Lung (tissue), 12 donors: ENCODE measurements around the gene FARSA. TPM values are rescaled to one million over a fixed set of nuclear protein-coding genes. Genes with fewer than 3 reads are reported as not detected.
A peak's percentile ranks its signal among the peaks of the same experiment; 100 is the strongest.
"Not testable (repeated sequence)": the region's sequence is repeated elsewhere in the genome, so short reads cannot be mapped to it uniquely, and the experiment has no call there.

Source experiments
- ATAC-seq: fragments of 200-7000 bp; cut with Tn5 transposase; one replicate; pipeline ENCODE4 v1.9.1; 2020; ENCODE audit warnings: moderate number of reproducible peaks; ENCODE audit not compliant: insufficient read depth, low FRiP score
- DNase-seq, 3 donors: peaks; one replicate each; pipeline ENCODE4 v3.0.0-alpha.2; 2013 to 2017
- H3K27ac ChIP-seq, 2 donors: one replicate each; pipeline ENCODE4 v1.5.1; 2013; ENCODE audit warnings: mild to moderate bottlenecking in 2 of 2, moderate library complexity in 2 of 2, control low read depth in 1 of 2, inconsistent platforms in 1 of 2, low read depth in 1 of 2, low read length in 1 of 2
- H3K27me3 ChIP-seq, 3 donors: one replicate each; pipeline ENCODE4 v1.5.1; 2013; ENCODE audit warnings: low read length in 2 of 3; ENCODE audit not compliant: control insufficient read depth in 3 of 3, insufficient read depth in 3 of 3
- H3K36me3 ChIP-seq, 4 donors: one replicate each; pipeline ENCODE4 v1.5.1; 2013; ENCODE audit warnings: low read length in 4 of 4, mild to moderate bottlenecking in 1 of 4, moderate library complexity in 1 of 4; ENCODE audit not compliant: control insufficient read depth in 4 of 4, insufficient read depth in 4 of 4
- H3K4me1 ChIP-seq, 5 donors: one replicate each; pipeline ENCODE4 v1.5.1; 2013; ENCODE audit warnings: low read length in 5 of 5, mild to moderate bottlenecking in 2 of 5, moderate library complexity in 1 of 5; ENCODE audit not compliant: control insufficient read depth in 5 of 5, insufficient read depth in 5 of 5
- H3K4me3 ChIP-seq: one replicate; pipeline ENCODE4 v1.5.1; 2013; ENCODE audit warnings: mild to moderate bottlenecking, control low read depth, moderate library complexity
- H3K9ac ChIP-seq, 2 donors: one replicate each; pipeline ENCODE4 v1.5.1; 2013; ENCODE audit warnings: low read length in 2 of 2, control low read depth in 1 of 2; ENCODE audit not compliant: insufficient read depth in 1 of 2
- H3K9me3 ChIP-seq, 4 donors: one replicate each; pipeline ENCODE4 v1.5.1; 2013; ENCODE audit warnings: low read length in 3 of 4, mild to moderate bottlenecking in 1 of 4, moderate library complexity in 1 of 4; ENCODE audit not compliant: control insufficient read depth in 4 of 4, insufficient read depth in 3 of 4
- WGBS, 2 donors: extraction: QIAGEN DNeasy Blood & Tissue Kit; methylation state at CpG; one replicate each; pipeline ENCODE4 v1.1.7; 2013; 5-methylcytosine and 5-hydroxymethylcytosine counted together
- polyA plus RNA-seq, 2 donors: library from polyadenylated mRNA; stranded (reverse); fragments of 200-250 nt; gene quantifications; one replicate each; pipeline ENCODE4 v1.2.1, GENCODE V29; 2013
- total RNA-seq, 2 donors: library from RNA; depleted of rRNA in 1 of 2; stranded (reverse); fragments of >200 nt in 1 of 2; gene quantifications; one replicate each; pipeline ENCODE4 v1.2.1, GENCODE V29; 2014 to 2021
- TF ChIP-seq, protein P1 (sequence below): IDR thresholded peaks from 2 replicates; pipeline ENCODE4 v1.5.1; 2012; ENCODE audit warnings: mild to moderate bottlenecking; ENCODE audit errors: control extremely low read depth, extremely low read depth
- donor health status: control.
- donor health status: control.
- donor health status: Bipolar disorder and iron deficiency.
- donor health status: healthy.
- donor health status: DM: yes; HTN: yes; CAD: no.

The FARSA gene
- total and polyA plus RNA-seq, 4 donors, result 27.8 to 72.1 (median 52.8) TPM

DNA sequence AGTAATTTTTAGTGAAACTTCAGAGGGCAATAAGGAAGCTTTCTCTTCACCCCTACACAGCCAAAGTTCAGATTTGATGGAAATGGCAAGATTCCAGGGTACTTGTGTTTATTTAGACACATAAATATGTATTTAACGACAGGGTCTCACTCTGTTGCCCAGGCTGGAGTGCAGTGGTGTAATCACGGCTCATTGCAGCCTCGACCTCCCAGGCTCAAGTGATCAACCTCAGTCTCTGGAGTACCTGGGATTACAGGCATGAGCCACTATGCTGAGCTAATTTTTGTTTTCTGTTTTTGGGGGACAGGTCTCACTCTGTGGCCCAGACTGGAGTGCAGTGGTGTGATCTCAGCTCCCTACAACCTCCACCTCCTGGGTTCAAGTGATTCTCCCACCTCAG, 12.5 kb downstream of the FARSA start:
- whole genome bisulfite sequencing, 2 donors, result 44 to 67% methylated on average over 3 of the region's 3 CpGs

DNA sequence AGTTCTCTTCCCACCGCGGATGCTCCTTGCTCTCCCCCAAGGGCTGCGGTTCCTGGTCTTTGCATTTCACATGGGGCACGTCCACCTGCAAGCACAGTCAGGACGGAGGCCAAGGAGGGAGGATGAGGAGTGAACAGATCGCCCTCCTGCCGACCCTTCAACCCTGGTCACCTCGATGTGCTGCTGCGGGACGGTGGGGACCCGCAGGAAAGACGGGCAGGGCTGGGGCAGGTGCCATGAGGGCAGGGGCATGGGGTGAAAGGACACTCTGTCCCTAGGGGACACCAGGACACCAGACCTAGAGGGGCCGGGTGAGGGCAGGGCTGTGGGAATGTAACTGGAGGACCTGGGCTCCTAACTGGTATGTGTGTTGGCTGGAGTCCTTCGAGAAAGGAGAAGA, 15.3 kb downstream of the FARSA start:
- H3K9me3 ChIP-seq, result no peaks in the 10 kb centered on the region
- H3K9ac ChIP-seq, result no peak overlapping the region
- H3K4me3 ChIP-seq, result no peak overlapping the region
- peaks cover 0 to 11% (median 6%) of the 10 kb centered on the region in 5 donors for H3K4me1 ChIP-seq
- no peak overlapping the region for H3K27ac ChIP-seq
- H3K27me3 ChIP-seq, result no peaks in the 10 kb centered on the region
- WGBS, 2 donors, result 92 to 94% methylated on average over 14 of the region's 14 CpGs
- H3K36me3 ChIP-seq, result peaks cover 6 to 12% (median 7%) of the 10 kb centered on the region in 4 donors
- ATAC-seq (no peak), DNase-seq (no peak)
- TF ChIP-seq, protein P1, sequence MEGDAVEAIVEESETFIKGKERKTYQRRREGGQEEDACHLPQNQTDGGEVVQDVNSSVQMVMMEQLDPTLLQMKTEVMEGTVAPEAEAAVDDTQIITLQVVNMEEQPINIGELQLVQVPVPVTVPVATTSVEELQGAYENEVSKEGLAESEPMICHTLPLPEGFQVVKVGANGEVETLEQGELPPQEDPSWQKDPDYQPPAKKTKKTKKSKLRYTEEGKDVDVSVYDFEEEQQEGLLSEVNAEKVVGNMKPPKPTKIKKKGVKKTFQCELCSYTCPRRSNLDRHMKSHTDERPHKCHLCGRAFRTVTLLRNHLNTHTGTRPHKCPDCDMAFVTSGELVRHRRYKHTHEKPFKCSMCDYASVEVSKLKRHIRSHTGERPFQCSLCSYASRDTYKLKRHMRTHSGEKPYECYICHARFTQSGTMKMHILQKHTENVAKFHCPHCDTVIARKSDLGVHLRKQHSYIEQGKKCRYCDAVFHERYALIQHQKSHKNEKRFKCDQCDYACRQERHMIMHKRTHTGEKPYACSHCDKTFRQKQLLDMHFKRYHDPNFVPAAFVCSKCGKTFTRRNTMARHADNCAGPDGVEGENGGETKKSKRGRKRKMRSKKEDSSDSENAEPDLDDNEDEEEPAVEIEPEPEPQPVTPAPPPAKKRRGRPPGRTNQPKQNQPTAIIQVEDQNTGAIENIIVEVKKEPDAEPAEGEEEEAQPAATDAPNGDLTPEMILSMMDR, result no peak

More for the DNA sequence above, 12.5 kb downstream of the FARSA start:
- DNase-seq (peak in 2 of 3 donors; percentile 53 to 55), ATAC-seq (no peak)
- Histone ChIP-seq H3K9ac (no peak overlapping the region), H3K27me3 (no peaks in the 10 kb centered on the region), H3K4me1 (peaks cover 0 to 1% (median 0%) of the 10 kb centered on the region in 5 donors), H3K36me3 (peaks cover 13 to 29% (median 22%) of the 10 kb centered on the region in 4 donors), H3K4me3 (no peak overlapping the region), H3K9me3 (no peaks in the 10 kb centered on the region), H3K27ac (no peak overlapping the region)
- TF ChIP-seq, protein P1, result no peak

DNA sequence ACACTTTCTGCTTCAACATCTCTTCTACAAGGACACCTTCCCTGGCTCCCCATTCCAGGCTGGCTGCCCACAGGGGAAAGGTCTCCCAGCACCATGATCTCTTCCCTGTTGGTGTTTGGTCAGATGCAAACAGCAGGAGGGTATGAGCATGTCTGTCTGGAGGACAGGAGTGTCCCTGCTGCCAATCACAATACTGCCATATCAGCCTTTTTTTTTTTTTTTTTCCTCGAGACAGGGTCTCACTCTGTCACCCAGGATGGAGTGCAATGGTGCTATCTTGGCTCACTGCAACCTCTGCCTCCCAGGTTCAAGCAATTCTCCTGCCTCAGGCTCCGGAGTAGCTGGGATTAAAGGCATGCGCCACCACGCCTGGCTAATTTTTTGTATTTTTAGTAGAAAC, 17.7 kb downstream of the FARSA start:
- H3K9ac ChIP-seq, H3K4me3 ChIP-seq: not testable (repeated sequence)
- WGBS, 2 donors, result 85 to 91% methylated on average over 4 of the region's 4 CpGs

DNA sequence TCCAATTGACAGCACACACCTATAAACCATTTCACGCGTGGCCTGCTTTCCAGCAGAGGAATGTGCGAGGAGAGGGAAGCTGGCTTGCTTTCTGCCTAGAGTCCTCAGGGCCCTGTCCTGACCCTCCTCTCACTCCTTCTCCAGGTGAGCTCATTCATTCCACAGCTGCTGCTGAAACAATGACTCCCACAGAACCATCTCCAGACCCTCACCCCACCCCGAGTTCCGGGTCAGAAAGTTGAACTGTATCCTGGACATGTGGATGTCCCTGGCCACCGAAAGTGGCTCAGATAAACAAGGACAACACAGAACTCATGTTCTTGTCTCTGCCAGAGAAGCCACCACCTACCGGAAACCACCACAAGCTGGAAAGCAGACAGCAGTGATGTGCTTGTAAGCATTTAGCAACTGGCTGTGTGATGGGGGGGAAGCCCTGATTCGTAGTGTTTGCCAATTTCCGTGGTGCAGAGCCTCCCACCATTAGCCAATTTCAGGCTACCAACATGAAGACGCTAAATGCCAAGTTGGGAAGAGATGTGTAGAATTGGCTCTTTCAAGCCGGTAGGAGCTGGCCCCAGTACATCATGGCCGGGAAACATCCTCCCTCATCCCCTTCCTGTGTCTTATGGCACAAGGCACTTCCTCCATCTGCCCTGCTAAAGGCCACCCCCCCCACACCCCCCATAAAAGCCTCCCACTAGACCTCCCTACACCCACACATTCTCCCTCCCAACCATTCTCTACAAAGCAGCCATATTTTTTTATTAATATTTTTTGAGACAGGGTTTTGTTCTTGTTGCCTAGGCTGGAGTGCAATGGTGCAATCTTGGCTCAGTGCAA, 19.4 kb downstream of the FARSA start:
- ATAC-seq (no peak), DNase-seq (peak; percentile 64 to 82 (median 75))
- H3K36me3 ChIP-seq, result no peaks in the 10 kb centered on the region
- H3K9me3 ChIP-seq, result no peaks in the 10 kb centered on the region
- peak overlapping the region in 1 of 2 donors; percentile 50 for H3K27ac ChIP-seq
- H3K4me1 ChIP-seq, result peaks cover 0 to 22% (median 13%) of the 10 kb centered on the region in 5 donors
- WGBS, 2 donors, result 19 to 42% methylated on average over 12 of the region's 12 CpGs
- H3K4me3 ChIP-seq, result no peak overlapping the region
- no peaks in the 10 kb centered on the region for H3K27me3 ChIP-seq
- TF ChIP-seq, protein P1, result no peak
- peak overlapping the region in 1 of 2 donors; percentile 57 for H3K9ac ChIP-seq

More for the DNA sequence above, 17.7 kb downstream of the FARSA start:
- peaks cover 0 to 22% (median 13%) of the 10 kb centered on the region in 5 donors for H3K4me1 ChIP-seq
- DNase-seq, H3K27ac ChIP-seq, ATAC-seq, H3K9me3 ChIP-seq, H3K27me3 ChIP-seq, H3K36me3 ChIP-seq: not testable (repeated sequence)
